CD14-positive monocyte (primary cell): ENCODE data around the gene POC1A. TPM values are rescaled to one million over a fixed set of nuclear protein-coding genes. Genes with fewer than 3 reads are reported as not detected.

Experiments used
- DNase-seq, 3 donors: peaks; one replicate each; pipeline ENCODE4 v3.0.0-alpha.2; 2011 to 2022
- H2AFZ ChIP-seq: 2 replicates; pipeline ENCODE4 v1.6.0; 2012; ENCODE audit warnings: mild to moderate bottlenecking, low read depth, low read length, inconsistent platforms; ENCODE audit not compliant: insufficient read depth, poor library complexity, severe bottlenecking
- H3K27ac ChIP-seq, 2 donors: 1 replicate in 1 of 2; 2 replicates in 1 of 2; pipeline ENCODE4 v1.5.1; 2012 to 2013; ENCODE audit warnings: low read length in 2 of 2, control low read depth in 1 of 2, inconsistent platforms in 1 of 2, low read depth in 1 of 2, mild to moderate bottlenecking in 1 of 2
- H3K27me3 ChIP-seq, 2 donors: one replicate each; pipeline versions ENCODE4 v1.6.0 to v1.6.1; 2011 to 2013; ENCODE audit warnings: low read length in 2 of 2; ENCODE audit not compliant: control insufficient read depth in 2 of 2, insufficient read depth in 2 of 2
- H3K36me3 ChIP-seq, 2 donors: replicated peaks in 1 of 2; 1 replicate in 1 of 2; 2 replicates in 1 of 2; pipeline versions ENCODE4 v1.5.1 to v1.6.1; 2012 to 2013; ENCODE audit warnings: low read length in 2 of 2, control low read depth in 1 of 2, inconsistent platforms in 1 of 2, mild to moderate bottlenecking in 1 of 2; ENCODE audit not compliant: insufficient read depth in 2 of 2, control insufficient read depth in 1 of 2
- H3K4me1 ChIP-seq, 2 donors: 1 replicate in 1 of 2; 2 replicates in 1 of 2; pipeline versions ENCODE4 v1.5.1 to v1.6.1; 2012 to 2013; ENCODE audit warnings: low read length in 2 of 2, control low read depth in 1 of 2, inconsistent platforms in 1 of 2, mild to moderate bottlenecking in 1 of 2, moderate library complexity in 1 of 2; ENCODE audit not compliant: insufficient read depth in 2 of 2, control insufficient read depth in 1 of 2
- H3K4me2 ChIP-seq: replicated peaks from 2 replicates; pipeline ENCODE3; 2012; ENCODE audit warnings: low read length, moderate library complexity, mild to moderate bottlenecking; ENCODE audit not compliant: poor library complexity, severe bottlenecking; ENCODE audit errors: extremely low read depth
- H3K4me3 ChIP-seq, 3 experiments: fragments of 200-600 bp in 1 of 3; sonication (generic) in 1 of 3; replicated peaks in 1 of 3; 1 replicate in 2 of 3; 2 replicates in 1 of 3; pipeline ENCODE4 v1.5.1; 2011 to 2013; ENCODE audit warnings: low read length in 3 of 3, mild to moderate bottlenecking in 3 of 3, control low read depth in 2 of 3, low read depth in 2 of 3, inconsistent platforms in 1 of 3, moderate library complexity in 1 of 3
- H3K79me2 ChIP-seq: 2 replicates; pipeline ENCODE4 v1.6.0; 2012; ENCODE audit warnings: mild to moderate bottlenecking, control low read depth, inconsistent platforms, low read length, moderate library complexity; ENCODE audit not compliant: insufficient read depth
- H3K9ac ChIP-seq: 2 replicates; pipeline ENCODE4 v1.6.0; 2017; ENCODE audit warnings: low read length, mild to moderate bottlenecking; ENCODE audit not compliant: insufficient read depth, poor library complexity, severe bottlenecking
- H3K9me3 ChIP-seq, 2 donors: replicated peaks in 1 of 2; 1 replicate in 1 of 2; 2 replicates in 1 of 2; pipeline versions ENCODE4 v1.5.1 to v1.6.1; 2012 to 2013; ENCODE audit warnings: low read length in 2 of 2, control low read depth in 1 of 2; ENCODE audit not compliant: control insufficient read depth in 1 of 2, insufficient read depth in 1 of 2
- H4K20me1 ChIP-seq: 2 replicates; pipeline ENCODE4 v1.6.0; 2012; ENCODE audit warnings: mild to moderate bottlenecking, low read length, control low read depth, moderate library complexity; ENCODE audit not compliant: insufficient read depth
- H3K27ac Mint-ChIP-seq, 7 donors: one replicate each; pipeline ENCODE4 v1.8.0; 2020; ENCODE audit warnings: mild to moderate bottlenecking in 7 of 7, mixed read lengths in 7 of 7, moderate library complexity in 6 of 7, inconsistent platforms in 2 of 7
- H3K27me3 Mint-ChIP-seq, 3 donors: one replicate each; pipeline ENCODE4 v1.8.0; 2021 to 2022; ENCODE audit warnings: low read depth in 3 of 3, mild to moderate bottlenecking in 3 of 3, mixed read lengths in 3 of 3, moderate library complexity in 3 of 3, inconsistent platforms in 1 of 3
- H3K36me3 Mint-ChIP-seq, 2 donors: one replicate each; pipeline ENCODE4 v1.8.0; 2020; ENCODE audit warnings: mixed read lengths in 2 of 2, inconsistent platforms in 1 of 2, mild to moderate bottlenecking in 1 of 2
- H3K4me1 Mint-ChIP-seq: one replicate; pipeline ENCODE4 v1.8.0; 2020; ENCODE audit warnings: mild to moderate bottlenecking, mixed read lengths
- H3K4me3 Mint-ChIP-seq, 2 donors: one replicate each; pipeline ENCODE4 v1.8.0; 2020; ENCODE audit warnings: mild to moderate bottlenecking in 2 of 2, mixed read lengths in 2 of 2, moderate library complexity in 1 of 2
- H3K9me3 Mint-ChIP-seq, 7 donors: one replicate each; pipeline ENCODE4 v1.8.0; 2020 to 2022; ENCODE audit warnings: mixed read lengths in 7 of 7, mild to moderate bottlenecking in 6 of 7, moderate library complexity in 6 of 7, inconsistent platforms in 2 of 7
- WGBS: methylation state at CpG from one replicate; pipeline ENCODE4 v1.1.5; 2013; ENCODE audit warnings: missing lambda C conversion rate; ENCODE audit not compliant: insufficient coverage; 5-methylcytosine and 5-hydroxymethylcytosine counted together
- intact Hi-C, 2 donors: fragments of 100-400 bp; cut with micrococcal nuclease; formaldehyde crosslinking; loops; one replicate each; pipeline versions ENCODE4 v1.15.0 to v1.15.1; 2023
- polyA plus RNA-seq, 3 donors: library from polyadenylated mRNA; depleted of rRNA in 1 of 3; unstranded in 2 of 3; stranded (reverse) in 1 of 3; fragments of 300-500 nt in 2 of 3; fragments of >200 nt in 1 of 3; fragmentation: Illumina TruSeq in 2 of 3; gene quantifications; 1 replicate in 2 of 3; 2 replicates in 1 of 3; pipeline ENCODE4 v1.2.3, GENCODE V29; 2012 to 2021
- TF ChIP-seq, protein P1 (sequence below): fragments of 200-600 bp; IDR thresholded peaks from one replicate; pipeline ENCODE4 v1.8.0; 2022; ENCODE audit warnings: antibody characterized with exemption, mild to moderate bottlenecking

POC1A gene
- polyA plus RNA-seq, 3 donors, result 1.2 to 2.0 (median 1.5) TPM

GRCh38 chr3:52072020-52072419 is 82.2 kb downstream of the POC1A start:
- intact Hi-C loops, result no loop called here
- no peak overlapping the region for H3K9ac ChIP-seq
- peaks cover 2 to 4% (median 3%) of the 10 kb centered on the region in 3 donors for H3K27me3 Mint-ChIP-seq
- WGBS, result no CpG with 5 or more reads among the region's 5 CpGs
- H3K9me3 Mint-ChIP-seq, result peaks cover 0 to 2% (median 0%) of the 10 kb centered on the region in 7 donors
- H2AFZ ChIP-seq, result no peak overlapping the region
- H3K36me3 ChIP-seq, result peaks cover 2 to 23% of the 10 kb centered on the region in 2 donors
- peaks cover 31% of the 10 kb centered on the region for H3K4me1 Mint-ChIP-seq
- no peaks in the 10 kb centered on the region for H4K20me1 ChIP-seq
- H3K27ac Mint-ChIP-seq, result no peak overlapping the region
- H3K27ac ChIP-seq, result no peak overlapping the region
- H3K4me1 ChIP-seq, result peaks cover 23 to 30% of the 10 kb centered on the region in 2 donors
- H3K27me3 ChIP-seq, result no peaks in the 10 kb centered on the region
- DNase-seq, result no peak
- H3K79me2 ChIP-seq, result no peaks in the 10 kb centered on the region
- no peak overlapping the region for H3K4me3 Mint-ChIP-seq
- H3K9me3 ChIP-seq, result no peaks in the 10 kb centered on the region
- H3K4me2 ChIP-seq, result no peak overlapping the region
- TF ChIP-seq, protein P1, sequence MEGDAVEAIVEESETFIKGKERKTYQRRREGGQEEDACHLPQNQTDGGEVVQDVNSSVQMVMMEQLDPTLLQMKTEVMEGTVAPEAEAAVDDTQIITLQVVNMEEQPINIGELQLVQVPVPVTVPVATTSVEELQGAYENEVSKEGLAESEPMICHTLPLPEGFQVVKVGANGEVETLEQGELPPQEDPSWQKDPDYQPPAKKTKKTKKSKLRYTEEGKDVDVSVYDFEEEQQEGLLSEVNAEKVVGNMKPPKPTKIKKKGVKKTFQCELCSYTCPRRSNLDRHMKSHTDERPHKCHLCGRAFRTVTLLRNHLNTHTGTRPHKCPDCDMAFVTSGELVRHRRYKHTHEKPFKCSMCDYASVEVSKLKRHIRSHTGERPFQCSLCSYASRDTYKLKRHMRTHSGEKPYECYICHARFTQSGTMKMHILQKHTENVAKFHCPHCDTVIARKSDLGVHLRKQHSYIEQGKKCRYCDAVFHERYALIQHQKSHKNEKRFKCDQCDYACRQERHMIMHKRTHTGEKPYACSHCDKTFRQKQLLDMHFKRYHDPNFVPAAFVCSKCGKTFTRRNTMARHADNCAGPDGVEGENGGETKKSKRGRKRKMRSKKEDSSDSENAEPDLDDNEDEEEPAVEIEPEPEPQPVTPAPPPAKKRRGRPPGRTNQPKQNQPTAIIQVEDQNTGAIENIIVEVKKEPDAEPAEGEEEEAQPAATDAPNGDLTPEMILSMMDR, result no peak
- H3K36me3 Mint-ChIP-seq, result peaks cover 20 to 31% of the 10 kb centered on the region in 2 donors
- H3K4me3 ChIP-seq, result no peak overlapping the region

- peaks cover 27% of the 10 kb centered on the region for H3K4me1 Mint-ChIP-seq
These were observed 83.2 kb downstream of the POC1A start for GRCh38 chr3:52070724-52071621.

More at GRCh38 chr3:52070724-52071621, 83.2 kb downstream of the POC1A start:
- Mint-ChIP-seq H3K36me3 (peaks cover 20 to 31% of the 10 kb centered on the region in 2 donors), H3K4me3 (peak overlapping the region; percentile 53 to 81), H3K27me3 (peaks cover 2 to 4% (median 3%) of the 10 kb centered on the region in 3 donors), H3K27ac (peak overlapping the region; percentile 82 to 94 (median 93)), H3K9me3 (peaks cover 0 to 2% (median 0%) of the 10 kb centered on the region in 7 donors)
- H3K27ac ChIP-seq, result peak overlapping the region; percentile 66 to 73
- peak in 2 of 3 donors; percentile 69 to 73 for DNase-seq
- no peaks in the 10 kb centered on the region for H3K79me2 ChIP-seq
- intact Hi-C loops, result no loop called here
- peaks cover 2 to 23% of the 10 kb centered on the region in 2 donors for H3K36me3 ChIP-seq
- peak overlapping the region; percentile 55 for H3K4me2 ChIP-seq
- H3K27me3 ChIP-seq, result no peaks in the 10 kb centered on the region
- H3K4me1 ChIP-seq, result peaks cover 24 to 32% of the 10 kb centered on the region in 2 donors
- H3K4me3 ChIP-seq, result peak overlapping the region in 1 of 3 experiments; percentile 45
- peak overlapping the region; percentile 64 for H2AFZ ChIP-seq
- 34% methylated on average over 14 of the region's 22 CpGs for WGBS
- H3K9ac ChIP-seq, result peak overlapping the region; percentile 24
- no peaks in the 10 kb centered on the region for H4K20me1 ChIP-seq
- H3K9me3 ChIP-seq, result no peaks in the 10 kb centered on the region
- TF ChIP-seq, protein P1, result no peak
